ENCODE data around the gene WRAP53.
A peak's percentile ranks its signal among the peaks of the same experiment; 100 is the strongest.
"Not testable (repeated sequence)": the region's sequence is repeated elsewhere in the genome, so short reads cannot be mapped to it uniquely, and the experiment has no call there.

The WRAP53 gene
- total RNA-seq: 15.5 to 24.5 (median 21.3) reads per million in 4 experiments

DNA sequence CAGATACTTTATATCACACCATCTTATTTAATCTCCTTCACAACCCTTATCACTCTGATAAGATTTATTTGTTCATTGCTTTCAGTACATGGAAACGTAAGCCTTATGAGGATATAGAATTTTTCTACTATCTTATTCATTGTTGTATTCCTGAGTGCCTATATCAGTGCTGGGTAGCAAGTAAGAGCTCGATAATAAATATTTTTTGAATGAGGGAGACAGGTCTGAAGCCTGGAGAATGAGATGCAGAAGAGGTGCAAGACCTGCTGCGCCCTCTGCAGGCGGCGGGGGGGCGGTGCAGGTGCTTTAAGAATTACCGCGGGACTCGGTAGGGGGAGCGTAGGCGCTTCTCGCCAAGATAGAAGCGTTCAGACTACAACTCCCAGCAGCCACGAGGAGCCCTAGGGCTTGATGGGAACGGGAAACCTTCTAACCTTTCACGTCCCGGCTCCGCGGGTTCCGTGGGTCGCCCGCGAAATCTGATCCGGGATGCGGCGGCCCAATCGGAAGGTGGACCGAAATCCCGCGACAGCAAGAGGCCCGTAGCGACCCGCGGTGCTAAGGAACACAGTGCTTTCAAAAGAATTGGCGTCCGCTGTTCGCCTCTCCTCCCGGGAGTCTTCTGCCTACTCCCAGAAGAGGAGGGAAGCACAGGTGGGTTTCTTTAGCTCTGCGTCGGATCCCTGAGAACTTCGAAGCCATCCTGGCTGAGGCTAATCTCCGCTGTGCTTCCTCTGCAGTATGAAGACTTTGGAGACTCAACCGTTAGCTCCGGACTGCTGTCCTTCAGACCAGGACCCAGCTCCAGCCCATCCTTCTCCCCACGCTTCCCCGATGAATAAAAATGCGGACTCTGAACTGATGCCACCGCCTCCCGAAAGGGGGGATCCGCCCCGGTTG, at the start of gene WRAP53:
WRAP53 (plus strand) TSS at position 570 of the 900 bp plus-strand sequence; CDS start at position 742, 172 bp downstream.
- DNase-seq: peak; percentile 94

DNA sequence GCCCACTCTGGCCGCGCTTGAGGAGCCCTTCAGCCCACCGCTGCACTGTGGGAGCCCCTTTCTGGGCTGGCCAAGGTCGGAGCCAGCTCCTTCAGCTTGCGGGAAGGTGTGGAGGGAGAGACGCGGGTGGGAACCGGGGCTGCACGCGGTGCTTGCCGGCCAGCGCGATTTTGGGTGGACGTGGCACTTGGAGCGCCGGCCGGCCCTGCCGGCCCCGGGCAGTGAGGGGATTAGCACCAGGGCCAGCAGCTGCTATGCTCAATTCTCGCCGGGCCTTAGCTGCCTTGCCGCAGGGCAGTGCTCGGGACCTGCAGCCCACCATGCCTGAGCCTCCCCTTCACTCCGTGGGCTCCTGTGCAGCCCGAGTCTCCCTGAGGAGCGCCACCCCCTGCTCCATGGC, 47.5 kb upstream of the WRAP53 start:
- DNase-seq: no peak

DNA sequence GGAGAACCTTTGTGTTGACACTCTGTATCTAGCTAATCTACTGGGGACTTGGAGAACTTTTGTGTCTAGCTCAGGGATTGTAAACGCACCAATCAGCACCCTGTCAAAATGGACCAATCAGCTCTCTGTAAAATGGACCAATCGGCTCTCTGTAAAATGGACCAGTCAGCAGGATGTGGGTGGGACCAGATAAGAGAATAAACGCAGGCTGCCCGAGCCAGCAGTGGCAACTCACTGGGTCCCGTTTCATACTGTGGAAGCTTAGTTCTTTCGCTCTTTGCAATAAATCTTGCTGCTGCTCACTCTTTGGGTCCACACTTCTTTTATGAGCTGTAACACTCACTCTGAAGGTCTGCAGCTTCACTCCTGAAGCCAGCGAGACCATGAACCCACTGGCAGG, 46.6 kb upstream of the WRAP53 start:
- DNase-seq: not testable (repeated sequence)

DNA sequence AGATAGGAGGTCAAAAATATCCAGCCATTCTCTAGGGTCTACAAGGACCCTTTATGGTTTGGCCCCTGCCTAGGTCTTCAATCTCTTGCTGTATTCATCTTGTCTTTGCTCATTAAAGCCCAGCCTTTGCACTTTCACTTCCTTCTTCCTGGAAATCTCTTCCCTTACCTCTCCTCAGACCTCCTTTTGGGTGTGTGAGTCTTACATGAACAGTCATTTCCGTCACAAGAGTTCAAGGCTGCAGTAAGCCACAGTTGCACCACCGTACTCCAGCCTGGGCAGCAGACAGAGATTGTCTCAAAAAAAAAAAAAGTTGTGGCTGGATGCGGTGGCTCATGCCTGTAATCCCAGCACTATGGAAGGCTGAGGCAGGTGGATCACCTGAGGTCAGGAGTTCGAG, 43.5 kb upstream of the WRAP53 start:
- no peak for DNase-seq

DNA sequence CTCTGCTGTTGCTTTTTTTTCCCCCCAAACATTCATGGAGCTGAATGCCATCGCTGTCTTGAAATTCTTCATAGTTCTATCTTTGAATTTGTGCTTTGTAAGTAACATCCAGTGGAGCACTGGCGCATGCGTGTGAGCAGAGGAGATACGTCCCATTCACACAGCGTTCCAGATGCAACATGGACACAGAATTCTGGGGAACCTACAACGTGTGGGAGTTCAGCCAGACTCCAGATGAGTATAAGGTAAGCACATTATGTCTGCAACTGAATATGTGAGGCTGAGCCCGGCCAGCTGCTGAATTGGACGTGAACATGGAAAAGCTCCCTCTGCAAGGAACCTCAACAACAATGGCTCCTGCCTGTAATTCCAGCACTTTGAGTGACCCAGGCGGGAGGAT, 41.8 kb upstream of the WRAP53 start:
- DNase-seq: no peak

DNA sequence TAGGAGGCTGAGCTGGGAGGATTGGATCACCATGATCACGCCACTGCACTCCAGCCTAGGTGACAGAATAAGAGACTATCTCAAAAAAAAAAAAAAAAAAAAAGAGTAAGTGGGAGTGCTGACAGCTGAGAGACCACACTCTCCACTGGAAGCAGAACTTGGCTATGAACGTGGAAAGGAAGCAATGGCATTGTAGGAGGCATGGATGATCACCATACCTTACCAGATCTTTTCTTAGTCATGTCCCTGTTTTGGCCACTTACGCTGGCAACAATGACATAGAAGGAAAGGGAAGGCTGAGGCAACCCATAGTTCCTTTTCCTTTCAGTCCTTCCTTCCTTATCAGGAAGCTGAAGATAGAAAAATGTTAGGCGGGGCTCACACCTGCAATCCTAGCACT, 41.3 kb upstream of the WRAP53 start:
- DNase-seq: no peak

DNA sequence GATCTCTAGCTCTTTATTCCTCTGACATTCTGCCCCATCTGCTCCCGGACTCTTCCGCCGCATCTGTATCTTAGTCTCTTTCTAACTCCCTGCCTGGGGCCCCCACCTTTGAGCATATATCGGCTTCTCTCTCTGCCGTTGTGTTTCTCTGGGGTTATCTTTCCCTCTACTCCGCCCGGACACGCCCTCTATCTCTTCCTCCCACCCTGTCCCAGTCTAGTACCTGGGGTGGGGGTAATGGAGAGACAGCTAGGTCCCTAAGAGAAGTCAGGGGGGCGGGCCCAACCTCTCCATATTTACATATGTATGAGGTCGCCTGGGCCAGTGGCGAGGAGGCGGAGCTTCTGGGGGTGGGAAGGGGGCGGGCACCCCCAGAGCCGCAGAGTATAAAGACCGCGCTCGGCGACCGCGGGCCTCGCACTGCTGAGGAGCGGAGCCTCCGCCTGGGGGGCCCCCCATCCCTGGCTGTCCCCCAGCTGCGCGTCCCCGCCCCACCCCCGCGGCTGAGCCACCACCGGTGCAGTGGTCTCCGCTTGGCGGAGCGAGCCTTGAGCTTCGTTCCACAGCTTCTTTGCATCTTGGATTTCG, 37.7 kb upstream of the WRAP53 start, which contains the start of gene ATP1B2:
ATP1B2 (plus strand) TSS at position 418 of the 588 bp plus-strand sequence. CDS start 593 bp downstream, outside the sequence.
- DNase-seq: peak; percentile 85

DNA sequence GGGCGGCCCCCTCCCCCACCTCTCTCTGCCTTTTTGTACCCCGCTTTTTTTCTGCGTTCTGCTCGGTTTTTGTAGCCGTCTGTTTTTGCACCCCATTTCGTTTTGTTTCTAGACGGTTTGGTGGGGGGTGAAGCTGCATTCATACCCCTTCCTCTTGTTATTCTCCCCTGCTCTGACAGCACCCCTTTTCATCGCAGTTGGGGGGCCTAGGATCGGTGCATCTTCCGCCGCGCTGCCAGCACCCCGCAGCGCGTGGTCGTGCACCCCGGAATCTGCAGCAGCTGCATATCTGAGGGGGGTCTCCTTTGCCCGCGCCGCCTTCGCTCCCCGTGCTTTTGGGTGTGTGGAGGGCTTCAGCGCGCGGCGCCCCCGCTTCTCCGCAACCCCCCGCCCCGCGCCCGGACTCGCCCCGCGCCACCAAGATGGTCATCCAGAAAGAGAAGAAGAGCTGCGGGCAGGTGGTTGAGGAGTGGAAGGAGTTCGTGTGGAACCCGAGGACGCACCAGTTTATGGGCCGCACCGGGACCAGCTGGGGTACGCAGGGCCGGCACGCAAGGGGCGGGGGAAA, 37.1 kb upstream of the WRAP53 start:
- no peak for DNase-seq

DNA sequence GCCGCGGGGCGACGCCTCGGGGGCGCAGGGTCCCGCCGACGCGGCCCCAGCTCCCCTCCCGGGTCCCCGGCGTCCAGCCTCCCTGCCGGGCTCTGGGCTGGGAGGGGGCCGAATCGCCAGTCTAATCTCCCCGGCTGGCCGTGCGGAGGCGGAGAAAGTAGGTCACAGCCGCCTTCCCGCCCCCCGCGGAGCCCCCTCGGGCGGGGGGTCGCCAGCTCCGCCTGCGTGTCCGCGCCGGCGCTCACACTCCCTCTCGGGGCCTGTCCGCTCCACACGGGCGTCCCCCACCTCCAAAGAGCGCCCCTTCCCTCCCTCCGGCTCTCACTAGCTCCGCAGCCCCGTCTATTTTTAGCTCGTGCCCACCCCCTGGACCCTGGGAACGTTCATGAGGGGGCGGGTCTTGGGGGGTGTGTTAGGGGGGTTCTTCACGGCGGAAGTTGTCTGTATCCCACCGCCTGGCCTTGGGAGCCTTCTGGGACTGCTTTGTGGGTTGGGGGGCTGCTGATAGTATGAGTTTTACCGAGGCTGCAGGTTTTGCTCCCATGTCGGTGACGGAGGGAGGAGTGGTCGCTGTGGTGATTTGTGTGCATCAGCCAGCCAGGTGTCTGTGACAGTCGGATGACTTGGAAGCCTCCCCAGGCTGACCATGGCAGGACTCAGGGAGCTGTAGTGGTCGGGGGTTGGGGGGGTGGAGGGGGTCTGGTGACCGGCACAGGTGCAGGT, 36.5 kb upstream of the WRAP53 start:
- no peak for DNase-seq

DNA sequence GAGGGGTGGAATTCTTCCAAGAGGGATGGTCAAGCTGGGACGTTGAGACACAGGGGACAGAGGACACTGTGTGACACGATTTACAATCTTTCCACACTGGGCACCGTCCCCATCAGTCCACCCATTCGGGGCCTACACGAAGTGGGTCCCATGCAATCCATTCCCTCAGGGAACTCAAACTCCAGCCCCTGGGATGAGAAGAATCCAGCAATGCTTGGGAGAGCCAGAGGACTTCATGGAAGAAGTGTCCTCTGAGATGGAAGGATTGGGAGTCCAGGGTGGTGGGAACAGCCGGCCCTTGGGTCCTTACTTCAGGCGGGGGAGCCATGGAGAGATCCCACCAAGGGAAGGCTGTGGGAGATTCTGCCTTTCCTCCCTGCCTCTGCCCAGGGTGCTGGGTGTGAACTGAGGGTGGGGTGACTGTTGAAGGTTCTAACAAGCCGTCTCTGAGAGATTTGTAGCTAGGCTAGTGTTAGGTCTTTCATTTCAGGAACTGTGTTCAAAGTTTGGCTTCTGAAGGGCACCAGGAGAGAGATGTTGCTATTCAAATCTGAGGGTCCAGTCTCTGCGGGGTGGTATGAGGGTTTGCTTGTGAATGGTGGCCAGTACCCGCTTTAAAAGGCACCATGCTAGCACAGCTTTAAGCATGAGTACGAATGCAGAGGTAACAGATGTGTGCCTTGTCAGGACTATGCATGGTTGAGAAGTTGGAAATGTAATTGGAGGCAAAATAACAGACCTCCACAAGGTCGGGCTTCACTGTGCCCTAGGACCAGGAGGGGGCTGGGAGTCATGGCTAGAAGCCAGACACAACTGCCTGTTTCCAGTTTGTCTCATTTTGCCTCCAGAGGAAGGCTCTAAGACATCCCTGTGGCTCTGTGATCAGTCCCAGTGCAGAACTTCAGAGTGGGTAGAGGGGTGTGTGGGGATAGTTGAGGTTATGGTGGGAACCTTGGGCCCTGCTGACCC, 35.6 kb upstream of the WRAP53 start:
- no peak for DNase-seq

DNA sequence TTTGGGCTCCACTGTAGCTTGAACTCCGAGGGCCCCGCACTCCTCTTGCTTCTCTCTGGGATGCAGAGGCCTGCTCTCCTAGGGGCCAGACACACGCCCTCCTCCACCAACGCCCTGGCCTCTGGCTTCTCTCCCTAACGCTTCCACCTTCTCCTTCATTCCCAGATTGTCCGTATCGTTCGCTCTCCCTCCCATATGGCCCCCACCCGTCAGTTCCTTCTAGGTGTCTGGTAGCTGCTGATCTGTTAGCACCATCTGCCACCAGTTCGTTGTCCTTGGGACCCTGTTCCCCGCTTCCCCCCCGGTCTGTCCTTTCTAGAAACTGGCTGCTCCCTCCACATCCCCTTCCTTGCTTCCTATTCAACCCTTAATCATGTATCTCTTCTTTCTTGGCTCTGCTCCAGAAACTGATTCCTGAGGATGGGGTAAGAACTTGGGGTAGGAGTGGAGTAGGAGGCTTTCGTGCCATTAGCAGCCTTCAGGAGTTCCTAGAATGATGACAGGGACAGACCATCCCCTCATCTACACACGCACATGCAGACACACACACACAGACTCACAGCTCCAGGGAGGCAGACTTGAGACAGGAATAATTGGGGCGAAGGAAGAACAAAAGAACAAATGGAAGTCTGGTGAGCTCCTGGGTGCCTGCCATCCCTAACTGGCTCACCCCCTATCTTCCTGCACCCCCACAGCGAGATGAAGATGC, 33.3 kb upstream of the WRAP53 start:
- no peak for DNase-seq

DNA sequence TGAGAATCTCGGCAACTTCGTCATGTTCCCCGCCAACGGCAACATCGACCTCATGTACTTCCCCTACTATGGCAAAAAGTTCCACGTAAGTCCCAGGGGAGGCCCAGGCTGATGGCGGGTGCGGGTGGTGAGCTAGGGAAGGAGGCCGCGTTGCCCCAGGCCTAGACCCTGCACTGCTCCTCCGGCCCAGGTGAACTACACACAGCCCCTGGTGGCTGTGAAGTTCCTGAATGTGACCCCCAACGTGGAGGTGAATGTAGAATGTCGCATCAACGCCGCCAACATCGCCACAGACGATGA, 32.8 kb upstream of the WRAP53 start:
- DNase-seq: no peak

DNA sequence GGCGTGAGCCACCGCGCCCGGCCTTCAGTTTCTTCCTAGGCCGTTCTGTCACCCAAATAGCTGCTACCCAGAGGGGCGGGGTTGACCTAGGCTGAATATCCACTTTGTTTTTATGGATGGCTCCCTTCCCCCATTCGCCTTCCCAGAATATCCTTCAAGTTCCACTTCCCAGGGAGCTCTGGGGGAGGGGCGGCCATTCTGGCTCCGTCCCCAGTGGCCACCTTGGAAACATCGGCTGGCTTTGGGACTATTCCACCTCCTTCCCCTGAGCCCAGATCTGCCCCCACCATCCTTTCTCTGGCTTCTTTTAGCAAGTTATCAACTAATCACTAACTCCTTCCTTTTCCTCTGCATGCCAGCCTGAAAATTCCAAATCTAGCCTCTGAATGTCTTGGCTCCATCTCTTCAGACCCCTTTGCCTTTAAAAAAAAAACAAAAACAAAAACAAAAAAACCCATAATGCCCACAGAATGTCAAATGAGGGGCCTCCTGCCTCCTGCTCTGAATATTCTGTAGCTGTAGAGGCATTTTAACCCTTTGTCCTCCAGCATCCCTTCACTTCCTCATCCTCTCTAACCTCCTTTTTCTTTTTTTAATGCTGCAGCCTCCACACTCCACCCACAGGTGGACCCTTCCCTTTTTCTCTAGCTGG, 31.2 kb upstream of the WRAP53 start:
- DNase-seq: no peak

DNA sequence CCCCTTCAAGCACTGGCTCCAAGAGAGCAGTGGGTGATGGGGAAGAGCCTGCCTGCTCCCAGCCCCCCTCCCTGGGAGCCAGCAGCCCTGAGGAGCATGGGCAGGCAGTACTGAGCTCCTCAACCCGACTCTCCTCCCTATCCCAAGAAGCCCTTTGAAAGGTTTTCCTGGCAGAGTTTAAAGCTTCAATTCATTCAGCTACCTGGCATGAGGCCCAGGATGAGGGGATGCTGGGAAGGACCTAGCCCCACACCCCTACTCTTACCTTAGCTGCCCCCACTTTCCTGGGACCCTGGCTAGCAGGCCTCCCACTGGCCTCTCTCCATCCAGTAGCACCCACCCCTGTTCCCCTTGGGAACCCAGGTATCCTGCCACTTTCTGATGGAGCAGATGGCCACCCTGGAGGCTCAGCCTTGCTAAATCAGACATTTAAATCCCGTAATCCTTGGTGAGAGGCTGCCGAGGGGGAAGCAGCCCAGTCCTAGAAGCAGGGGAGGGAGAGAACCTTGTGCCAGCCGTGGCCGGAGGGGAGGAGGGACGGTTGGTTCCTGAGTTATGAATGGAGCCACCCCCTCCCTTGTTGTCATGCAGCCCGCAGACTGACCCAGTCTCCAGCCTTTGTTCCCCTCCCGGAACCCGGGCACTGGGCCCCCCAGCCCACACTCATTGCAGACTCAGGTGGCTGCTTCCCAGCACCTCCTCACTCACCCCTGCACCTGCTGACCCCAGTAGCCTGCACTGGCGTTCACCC, 20.4 kb upstream of the WRAP53 start:
- no peak for DNase-seq

DNA sequence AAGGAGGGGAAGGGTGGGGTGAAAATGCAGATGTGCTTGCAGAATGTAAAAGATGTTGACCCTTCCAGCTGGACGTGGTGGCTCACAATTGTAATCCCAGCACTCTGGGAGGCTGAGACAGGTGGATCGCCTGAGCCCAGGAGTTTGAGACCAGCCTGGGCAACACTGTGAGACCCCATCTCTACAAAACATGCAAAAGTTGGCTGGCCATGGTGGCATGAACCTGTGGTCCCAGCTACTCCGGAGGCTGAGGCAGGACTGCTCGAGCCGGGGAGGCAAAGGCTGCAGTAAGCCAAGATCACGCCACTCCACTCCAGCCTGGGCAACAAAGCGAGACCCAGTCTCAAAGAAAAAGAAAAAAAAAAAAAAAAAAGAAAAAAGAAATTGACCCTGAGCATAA, 19.8 kb upstream of the WRAP53 start:
- no peak for DNase-seq

DNA sequence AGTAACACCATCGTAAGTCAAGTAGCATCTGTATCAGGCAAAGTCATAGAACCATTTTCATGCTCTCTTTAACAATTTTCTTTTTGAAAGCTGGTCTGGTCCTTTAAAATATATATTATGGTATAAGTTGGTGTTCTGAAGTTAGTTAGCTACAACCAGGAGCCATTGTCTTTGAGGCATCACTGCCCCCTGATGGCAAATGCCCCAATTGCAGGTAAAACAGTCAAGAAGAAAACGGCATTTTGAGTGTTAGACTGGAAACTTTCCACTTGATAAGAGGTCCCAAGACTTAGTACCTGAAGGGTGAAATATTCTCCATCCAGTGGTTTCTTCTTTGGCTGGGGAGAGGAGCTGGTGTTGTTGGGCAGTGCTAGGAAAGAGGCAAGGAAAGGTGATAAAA, 15.0 kb upstream of the WRAP53 start:
- DNase-seq: no peak

DNA sequence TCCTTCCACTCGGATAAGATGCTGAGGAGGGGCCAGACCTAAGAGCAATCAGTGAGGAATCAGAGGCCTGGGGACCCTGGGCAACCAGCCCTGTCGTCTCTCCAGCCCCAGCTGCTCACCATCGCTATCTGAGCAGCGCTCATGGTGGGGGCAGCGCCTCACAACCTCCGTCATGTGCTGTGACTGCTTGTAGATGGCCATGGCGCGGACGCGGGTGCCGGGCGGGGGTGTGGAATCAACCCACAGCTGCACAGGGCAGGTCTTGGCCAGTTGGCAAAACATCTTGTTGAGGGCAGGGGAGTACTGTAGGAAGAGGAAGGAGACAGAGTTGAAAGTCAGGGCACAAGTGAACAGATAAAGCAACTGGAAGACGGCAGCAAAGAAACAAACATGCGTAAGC, 13.3 kb upstream of the WRAP53 start:
- no peak for DNase-seq

DNA sequence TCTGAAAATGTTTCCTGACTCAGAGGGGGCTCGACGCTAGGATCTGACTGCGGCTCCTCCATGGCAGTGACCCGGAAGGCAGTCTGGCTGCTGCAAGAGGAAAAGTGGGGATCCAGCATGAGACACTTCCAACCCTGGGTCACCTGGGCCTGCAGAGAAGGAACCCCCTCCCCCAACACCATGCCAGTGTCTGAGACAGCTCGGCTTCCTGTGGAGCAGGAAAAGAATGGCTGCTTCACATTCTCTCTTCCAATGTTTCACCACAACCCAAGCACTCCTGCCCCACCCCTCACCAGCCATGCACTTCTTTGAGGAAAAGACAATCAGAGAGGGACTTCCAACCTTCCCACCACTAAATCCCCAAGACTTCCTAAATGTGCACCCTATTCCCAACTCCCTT, 11.7 kb upstream of the WRAP53 start:
- no peak for DNase-seq

DNA sequence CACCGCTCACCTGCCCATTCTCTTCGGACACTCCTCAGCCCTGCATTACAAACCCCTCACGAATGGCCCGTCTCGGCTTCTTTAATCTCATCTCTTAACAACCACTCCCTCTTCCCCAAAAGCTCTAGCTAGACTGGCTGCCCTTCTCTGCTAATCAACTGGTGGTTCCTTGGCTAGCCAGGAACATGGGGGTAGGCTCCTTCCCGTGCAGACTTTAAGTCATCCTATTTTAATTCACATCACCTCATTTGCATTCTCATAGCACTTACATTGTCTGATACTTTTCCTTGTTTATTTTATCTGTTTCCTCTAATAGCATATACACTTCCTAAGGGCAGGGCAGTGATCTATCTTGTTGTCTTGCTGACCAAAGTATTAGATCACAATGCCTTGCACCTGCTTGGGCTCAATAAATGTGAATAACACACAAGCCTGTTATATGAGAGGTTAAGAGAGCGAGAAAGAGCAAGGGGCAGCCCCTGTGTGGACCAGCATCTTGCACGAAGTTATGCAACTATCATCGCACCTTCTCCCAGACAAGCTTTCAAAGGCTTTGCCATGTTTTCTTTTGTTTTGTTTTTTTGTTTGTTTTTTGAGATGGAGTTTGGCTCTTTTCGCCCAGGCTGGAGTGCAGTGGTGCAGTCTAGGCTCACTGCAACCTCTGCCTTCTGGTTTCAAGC, 10.7 kb upstream of the WRAP53 start:
- no peak for DNase-seq

Measured in effector CD8-positive, alpha-beta T cell (primary cell).